ENCODE results near the gene CTPS1. TPM values are rescaled to one million over a fixed set of nuclear protein-coding genes. Genes with fewer than 3 reads are reported as not detected.

The CTPS1 gene
- total and polyA plus RNA-seq, 7 donors = 1.8 to 99.0 (median 26.0) TPM

GRCh38 chr1:40988280-40988679 lies 8.8 kb downstream of the CTPS1 start:
- Histone ChIP-seq H3K27me3 (no peaks in the 10 kb centered on the region), H3K27ac (peak overlapping the region in 2 of 4 donors; percentile 98), H3K4me3 (no peak overlapping the region), H3K36me3 (peaks cover 4 to 81% (median 45%) of the 10 kb centered on the region in 4 donors), H3K9me3 (no peaks in the 10 kb centered on the region), H3K4me1 (peaks cover 0 to 57% (median 48%) of the 10 kb centered on the region in 4 donors)
- 67 to 86% methylated on average over 3 of the region's 3 CpGs for WGBS, 2 donors
- TF ChIP-seq POLR2AphosphoS5 (IDR thresholded peaks at IDR 0.05) = no peak
- TF ChIP-seq CTCF (IDR thresholded peaks at IDR 0.05) = no peak
- TF ChIP-seq EP300 (IDR thresholded peaks at IDR 0.05) = no peak
- no peak for TF ChIP-seq POLR2A (IDR thresholded peaks at IDR 0.05)
- intact Hi-C loops (cut with DNase I) = loop anchor here (10.0 kb wide), 1 partner anchor 117 kb away; no protein-coding TSS in a partner anchor
- no peak for DNase-seq

- Histone ChIP-seq H3K9me3 (no peaks in the 10 kb centered on the region), H3K36me3 (peaks cover 4 to 89% (median 48%) of the 10 kb centered on the region in 4 donors), H3K4me1 (peaks cover 0 to 51% (median 43%) of the 10 kb centered on the region in 4 donors), H3K4me3 (no peak overlapping the region), H3K27me3 (no peaks in the 10 kb centered on the region), H3K27ac (peak overlapping the region in 2 of 4 donors; percentile 98)
- intact Hi-C loops (cut with DNase I) = loop anchor here (10.0 kb wide), 1 partner anchor 116 kb away; no protein-coding TSS in a partner anchor
- DNase-seq = no peak
- WGBS, 2 donors = 98% methylated on average over 5 of the region's 5 CpGs
- TF ChIP-seq CTCF (IDR thresholded peaks at IDR 0.05) (no peak), EP300 (IDR thresholded peaks at IDR 0.05) (no peak)
These were observed 9.6 kb downstream of the CTPS1 start for GRCh38 chr1:40989066-40989465.

- no peaks in the 10 kb centered on the region for H3K27me3 ChIP-seq
- intact Hi-C loops (cut with DNase I) = no loop called here
- no peaks in the 10 kb centered on the region for H3K9me3 ChIP-seq
- H3K4me3 ChIP-seq = no peak overlapping the region
- peak overlapping the region in 1 of 4 donors; percentile 28 for H3K27ac ChIP-seq
- TF ChIP-seq POLR2A (IDR thresholded peaks at IDR 0.05) (no peak), POLR2AphosphoS5 (IDR thresholded peaks at IDR 0.05) (no peak), CTCF (IDR thresholded peaks at IDR 0.05) (no peak), EP300 (IDR thresholded peaks at IDR 0.05) (no peak)
- peaks cover 0 to 15% (median 11%) of the 10 kb centered on the region in 4 donors for H3K4me1 ChIP-seq
- 92% methylated on average over 8 of the region's 8 CpGs for WGBS, 2 donors
- DNase-seq = no peak
- H3K36me3 ChIP-seq = peaks cover 14 to 100% (median 64%) of the 10 kb centered on the region in 4 donors
These were observed 17.6 kb downstream of the CTPS1 start for GRCh38 chr1:40997096-40997495.

- intact Hi-C loops (cut with DNase I) = no loop called here
- TF ChIP-seq CTCF (IDR thresholded peaks at IDR 0.05) (no peak), POLR2A (IDR thresholded peaks at IDR 0.05) (no peak), POLR2AphosphoS5 (IDR thresholded peaks at IDR 0.05) (no peak), EP300 (IDR thresholded peaks at IDR 0.05) (no peak)
- Histone ChIP-seq H3K27ac (peak overlapping the region in 1 of 4 donors; percentile 13), H3K9me3 (no peaks in the 10 kb centered on the region), H3K4me3 (no peak overlapping the region), H3K4me1 (peaks cover 0 to 27% (median 24%) of the 10 kb centered on the region in 4 donors), H3K36me3 (peaks cover 14 to 98% (median 64%) of the 10 kb centered on the region in 4 donors), H3K27me3 (no peaks in the 10 kb centered on the region)
- DNase-seq = no peak
- 98% methylated on average over 4 of the region's 4 CpGs for WGBS, 2 donors
These were observed 19.2 kb downstream of the CTPS1 start for GRCh38 chr1:40998668-40999067.

GRCh38 chr1:41003127-41003639 lies 23.7 kb downstream of the CTPS1 start:
- intact Hi-C loops (cut with DNase I) = no loop called here
- Histone ChIP-seq H3K36me3 (peaks cover 4 to 94% (median 59%) of the 10 kb centered on the region in 4 donors), H3K4me1 (peaks cover 0 to 33% (median 32%) of the 10 kb centered on the region in 4 donors), H3K27ac (peak overlapping the region; percentile 10 to 85 (median 77)), H3K27me3 (no peaks in the 10 kb centered on the region), H3K9me3 (no peaks in the 10 kb centered on the region), H3K4me3 (no peak overlapping the region)
- WGBS, 2 donors = 80 to 81% methylated on average over 9 of the region's 9 CpGs
- TF ChIP-seq POLR2AphosphoS5 (IDR thresholded peaks at IDR 0.05) (no peak), EP300 (IDR thresholded peaks at IDR 0.05) (no peak), POLR2A (IDR thresholded peaks at IDR 0.05) (no peak), CTCF (IDR thresholded peaks at IDR 0.05) (no peak)
- peak; percentile 64 for DNase-seq
